ENCODE data around the gene ZFR2. TPM values are rescaled to one million over a fixed set of nuclear protein-coding genes. Genes with fewer than 3 reads are reported as not detected.
"Not testable (repeated sequence)": the region's sequence is repeated elsewhere in the genome, so short reads cannot be mapped to it uniquely, and the experiment has no call there.

ZFR2 gene
- polyA plus RNA-seq, 3 donors: not detected

DNA sequence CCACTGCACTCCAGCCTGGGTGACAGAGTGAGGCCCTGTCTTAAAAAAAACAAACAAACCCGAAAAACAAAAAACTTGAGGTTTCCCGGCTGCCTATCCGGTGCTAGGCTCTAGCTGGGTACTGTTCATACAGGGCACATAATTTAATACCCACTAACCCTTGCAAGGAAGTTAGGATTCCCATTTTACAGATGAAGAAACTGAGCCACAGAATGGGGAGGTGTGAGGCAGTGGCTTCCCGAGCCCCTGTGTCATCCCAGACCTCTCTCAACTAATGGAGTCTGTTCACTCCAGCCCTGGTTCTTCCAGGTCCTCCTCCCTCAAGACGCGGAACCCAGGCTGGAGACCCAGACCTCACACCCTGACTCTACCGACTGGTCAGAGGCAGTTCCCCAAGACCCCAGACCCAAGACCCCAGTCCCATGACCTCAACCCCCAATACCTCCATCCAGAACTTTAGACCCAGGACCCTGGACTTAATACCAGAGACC is 107.9 kb downstream of the ZFR2 start:
- Histone ChIP-seq H3K4me2 (replicated peaks; ENCODE audit: extremely low read depth, low read length, poor library complexity, severe bottlenecking) (peak overlapping the region; percentile 79), H3K27ac (ENCODE audit: low read depth in 1 of 2, low read length in 2 of 2) (peak overlapping the region; percentile 79 to 96), H3K79me2 (ENCODE audit: insufficient read depth, low read length) (peaks cover 12% of the 10 kb centered on the region), H3K4me1 (ENCODE audit: control insufficient read depth in 1 of 2, insufficient read depth in 2 of 2, low read length in 2 of 2) (peaks cover 23 to 24% of the 10 kb centered on the region in 2 donors), H3K36me3 (replicated peaks in 1 of 2; ENCODE audit: control insufficient read depth in 1 of 2, insufficient read depth in 2 of 2, low read length in 2 of 2) (peaks cover 11 to 20% of the 10 kb centered on the region in 2 donors), H4K20me1 (ENCODE audit: insufficient read depth, low read length) (no peaks in the 10 kb centered on the region), H2AFZ (ENCODE audit: insufficient read depth, low read depth, low read length, poor library complexity, severe bottlenecking) (peak overlapping the region; percentile 91), H3K9me3 (replicated peaks in 1 of 2; ENCODE audit: control insufficient read depth in 1 of 2, insufficient read depth in 1 of 2, low read length in 2 of 2) (no peaks in the 10 kb centered on the region), H3K27me3 (ENCODE audit: control insufficient read depth in 2 of 2, insufficient read depth in 2 of 2, low read length in 2 of 2) (no peaks in the 10 kb centered on the region), H3K9ac (ENCODE audit: insufficient read depth, low read length, poor library complexity, severe bottlenecking) (peak overlapping the region; percentile 94), H3K4me3 (replicated peaks in 1 of 3; ENCODE audit: low read depth in 2 of 3, low read length in 3 of 3) (peak overlapping the region; percentile 51 to 87 (median 68))
- Mint-ChIP-seq H3K27me3 (ENCODE audit: low read depth in 3 of 3) (peaks cover 0 to 3% (median 0%) of the 10 kb centered on the region in 3 donors), H3K27ac (peak overlapping the region; percentile 94 to 99 (median 98)), H3K4me3 (peak overlapping the region; percentile 93 to 98), H3K4me1 (peaks cover 19% of the 10 kb centered on the region), H3K9me3 (no peaks in the 10 kb centered on the region), H3K36me3 (peaks cover 5 to 40% of the 10 kb centered on the region in 2 donors)
- TF ChIP-seq, protein P1, sequence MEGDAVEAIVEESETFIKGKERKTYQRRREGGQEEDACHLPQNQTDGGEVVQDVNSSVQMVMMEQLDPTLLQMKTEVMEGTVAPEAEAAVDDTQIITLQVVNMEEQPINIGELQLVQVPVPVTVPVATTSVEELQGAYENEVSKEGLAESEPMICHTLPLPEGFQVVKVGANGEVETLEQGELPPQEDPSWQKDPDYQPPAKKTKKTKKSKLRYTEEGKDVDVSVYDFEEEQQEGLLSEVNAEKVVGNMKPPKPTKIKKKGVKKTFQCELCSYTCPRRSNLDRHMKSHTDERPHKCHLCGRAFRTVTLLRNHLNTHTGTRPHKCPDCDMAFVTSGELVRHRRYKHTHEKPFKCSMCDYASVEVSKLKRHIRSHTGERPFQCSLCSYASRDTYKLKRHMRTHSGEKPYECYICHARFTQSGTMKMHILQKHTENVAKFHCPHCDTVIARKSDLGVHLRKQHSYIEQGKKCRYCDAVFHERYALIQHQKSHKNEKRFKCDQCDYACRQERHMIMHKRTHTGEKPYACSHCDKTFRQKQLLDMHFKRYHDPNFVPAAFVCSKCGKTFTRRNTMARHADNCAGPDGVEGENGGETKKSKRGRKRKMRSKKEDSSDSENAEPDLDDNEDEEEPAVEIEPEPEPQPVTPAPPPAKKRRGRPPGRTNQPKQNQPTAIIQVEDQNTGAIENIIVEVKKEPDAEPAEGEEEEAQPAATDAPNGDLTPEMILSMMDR (IDR thresholded peaks at IDR 0.05): no peak
- peak in 2 of 3 donors; percentile 1 to 6 for DNase-seq
- intact Hi-C loops (cut with micrococcal nuclease): loop anchor here in 1 of 2 donors (5.0 kb wide), 1 partner anchor 61 kb away; no protein-coding TSS in a partner anchor
- 4% methylated on average over 3 of the region's 7 CpGs for WGBS (ENCODE audit: insufficient coverage)

DNA sequence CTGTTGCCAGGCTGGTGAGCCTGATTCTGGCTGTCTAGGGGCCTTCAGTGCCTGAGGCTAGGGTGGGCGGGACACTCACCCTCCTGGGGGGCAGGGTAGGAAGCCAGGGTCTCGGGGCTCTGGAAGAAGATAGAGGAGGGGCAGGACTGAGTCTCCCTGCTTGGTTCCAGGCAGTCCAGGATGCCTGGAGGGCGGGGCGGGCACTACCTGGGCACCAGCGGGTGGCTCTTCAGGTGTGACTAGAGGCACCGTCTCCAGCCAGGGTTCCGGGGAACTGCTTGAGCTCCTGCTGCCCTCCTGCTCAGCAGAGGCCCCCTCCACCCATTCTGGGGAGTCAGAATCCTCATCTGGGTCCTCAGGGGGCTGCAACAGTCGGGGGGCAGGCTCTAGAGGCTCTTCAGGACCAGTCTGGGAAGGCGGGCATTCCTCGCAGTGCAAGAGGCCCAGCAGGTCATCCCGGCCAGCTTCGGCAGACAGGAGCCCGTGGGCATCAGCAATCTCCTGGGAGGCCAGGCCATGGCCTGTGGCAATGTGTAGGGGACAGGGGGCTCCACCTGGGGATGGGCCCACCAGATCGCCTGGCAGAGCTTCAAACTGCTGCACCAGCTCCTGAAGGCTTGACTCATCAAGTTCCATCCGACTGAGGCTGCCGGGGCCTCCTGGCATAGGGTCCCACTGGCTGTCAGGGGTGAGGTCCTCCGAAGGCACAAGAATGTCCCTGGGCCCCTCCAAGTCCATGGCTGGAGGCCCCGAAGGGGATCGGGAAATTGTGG is 109.2 kb downstream of the ZFR2 start:
- no peak for DNase-seq
- H3K27me3 ChIP-seq (ENCODE audit: control insufficient read depth in 2 of 2, insufficient read depth in 2 of 2, low read length in 2 of 2): no peaks in the 10 kb centered on the region
- peaks cover 12% of the 10 kb centered on the region for H3K79me2 ChIP-seq (ENCODE audit: insufficient read depth, low read length)
- no peak overlapping the region for H3K27ac Mint-ChIP-seq
- H3K4me3 ChIP-seq (replicated peaks in 1 of 3; ENCODE audit: low read depth in 2 of 3, low read length in 3 of 3): no peak overlapping the region
- H3K9me3 ChIP-seq (replicated peaks in 1 of 2; ENCODE audit: control insufficient read depth in 1 of 2, insufficient read depth in 1 of 2, low read length in 2 of 2): no peaks in the 10 kb centered on the region
- no peaks in the 10 kb centered on the region for H4K20me1 ChIP-seq (ENCODE audit: insufficient read depth, low read length)
- H3K27ac ChIP-seq (ENCODE audit: low read depth in 1 of 2, low read length in 2 of 2): no peak overlapping the region
- H3K4me1 ChIP-seq (ENCODE audit: control insufficient read depth in 1 of 2, insufficient read depth in 2 of 2, low read length in 2 of 2): peaks cover 23 to 24% of the 10 kb centered on the region in 2 donors
- peaks cover 6 to 12% of the 10 kb centered on the region in 2 donors for H3K36me3 ChIP-seq (replicated peaks in 1 of 2; ENCODE audit: control insufficient read depth in 1 of 2, insufficient read depth in 2 of 2, low read length in 2 of 2)
- intact Hi-C loops (cut with micrococcal nuclease): loop anchor here in 1 of 2 donors (5.0 kb wide), 1 partner anchor 63 kb away; no protein-coding TSS in a partner anchor
- no peak overlapping the region for H2AFZ ChIP-seq (ENCODE audit: insufficient read depth, low read depth, low read length, poor library complexity, severe bottlenecking)
- peaks cover 5 to 30% of the 10 kb centered on the region in 2 donors for H3K36me3 Mint-ChIP-seq
- H3K4me1 Mint-ChIP-seq: peaks cover 19% of the 10 kb centered on the region
- TF ChIP-seq, protein P1 (IDR thresholded peaks at IDR 0.05): no peak
- no peaks in the 10 kb centered on the region for H3K9me3 Mint-ChIP-seq
- H3K4me3 Mint-ChIP-seq: no peak overlapping the region
- 95% methylated on average over 15 of the region's 19 CpGs for WGBS (ENCODE audit: insufficient coverage)
- H3K27me3 Mint-ChIP-seq (ENCODE audit: low read depth in 3 of 3): peaks cover 0 to 3% (median 2%) of the 10 kb centered on the region in 3 donors
- H3K4me2 ChIP-seq (replicated peaks; ENCODE audit: extremely low read depth, low read length, poor library complexity, severe bottlenecking): no peak overlapping the region
- no peak overlapping the region for H3K9ac ChIP-seq (ENCODE audit: insufficient read depth, low read length, poor library complexity, severe bottlenecking)

DNA sequence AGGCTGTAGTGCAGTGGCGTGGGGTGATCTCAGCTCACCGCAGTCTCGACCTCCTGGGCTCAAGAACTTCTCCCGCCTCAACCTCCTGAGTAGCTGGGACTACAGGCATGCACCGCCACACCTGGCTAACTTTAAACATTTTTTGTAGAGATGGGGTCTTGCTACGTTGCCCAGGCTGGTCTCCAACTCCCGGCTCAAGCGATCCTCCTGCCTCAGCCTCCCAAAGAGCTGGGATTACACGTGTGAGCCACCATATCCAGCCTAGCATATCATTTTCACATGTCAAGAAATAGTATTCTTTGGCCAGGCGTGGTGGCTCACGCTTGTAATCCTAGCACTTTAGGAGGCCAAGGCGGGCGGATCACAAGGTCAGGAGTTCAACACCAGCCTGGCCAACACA is 110.5 kb downstream of the ZFR2 start:
- DNase-seq; H3K79me2 ChIP-seq (ENCODE audit: insufficient read depth, low read length); H3K9me3 ChIP-seq (replicated peaks in 1 of 2; ENCODE audit: control insufficient read depth in 1 of 2, insufficient read depth in 1 of 2, low read length in 2 of 2); H3K9ac ChIP-seq (ENCODE audit: insufficient read depth, low read length, poor library complexity, severe bottlenecking); H3K27me3 ChIP-seq (ENCODE audit: control insufficient read depth in 2 of 2, insufficient read depth in 2 of 2, low read length in 2 of 2); H3K4me3 ChIP-seq (replicated peaks in 1 of 3; ENCODE audit: low read depth in 2 of 3, low read length in 3 of 3); H3K9me3 Mint-ChIP-seq; H3K4me3 Mint-ChIP-seq; H4K20me1 ChIP-seq (ENCODE audit: insufficient read depth, low read length); H3K27me3 Mint-ChIP-seq (ENCODE audit: low read depth in 3 of 3); H3K27ac ChIP-seq (ENCODE audit: low read depth in 1 of 2, low read length in 2 of 2); intact Hi-C loops (cut with micrococcal nuclease); H3K4me2 ChIP-seq (replicated peaks; ENCODE audit: extremely low read depth, low read length, poor library complexity, severe bottlenecking); H2AFZ ChIP-seq (ENCODE audit: insufficient read depth, low read depth, low read length, poor library complexity, severe bottlenecking): not testable (repeated sequence)
- Histone ChIP-seq H3K36me3 (replicated peaks in 1 of 2; ENCODE audit: control insufficient read depth in 1 of 2, insufficient read depth in 2 of 2, low read length in 2 of 2) (peaks cover 6 to 12% of the 10 kb centered on the region in 2 donors), H3K4me1 (ENCODE audit: control insufficient read depth in 1 of 2, insufficient read depth in 2 of 2, low read length in 2 of 2) (peaks cover 17 to 19% of the 10 kb centered on the region in 2 donors)
- H3K4me1 Mint-ChIP-seq: peaks cover 16% of the 10 kb centered on the region
- peaks cover 7 to 30% of the 10 kb centered on the region in 2 donors for H3K36me3 Mint-ChIP-seq
- peak overlapping the region in 2 of 7 donors; percentile 33 to 48 for H3K27ac Mint-ChIP-seq
- WGBS (ENCODE audit: insufficient coverage): 95% methylated on average over 6 of the region's 13 CpGs
